IMR-90 (cell line): ENCODE data around the gene LGALS3. TPM values are rescaled to one million over a fixed set of nuclear protein-coding genes. Genes with fewer than 3 reads are reported as not detected.

ENCODE experiments used
- ATAC-seq: fragments of 200-7000 bp; cut with Tn5 transposase; 2 replicates; pipeline ENCODE4 v1.9.1; 2020; ENCODE audit warnings: low read depth, mild to moderate bottlenecking, moderate library complexity
- BruUV-seq: library from RNA; stranded (reverse); fragments of 400-500 nt; replicated peaks from 2 replicates; lab custom pipeline; 2021; lab: Mats Ljungman, UMichigan
- CTCF ChIA-PET: fragments of 300-600 bp; formaldehyde crosslinking; extraction: SDS; loops from one replicate; lab custom pipeline; 2021; ENCODE audit warnings: antibody characterized with exemption; lab: Yijun Ruan, JAX
- POLR2A ChIA-PET: fragments of 300-600 bp; sonication (Branson Sonifier 250); formaldehyde crosslinking; loops from one replicate; lab custom pipeline; 2022; ENCODE audit warnings: antibody characterized with exemption; ENCODE audit not compliant: unreplicated experiment; lab: Charles Lee
- DNase-seq: peaks from one replicate; pipeline ENCODE4 v3.0.0; 2013
- H2AFZ ChIP-seq: replicated peaks from 2 replicates; pipeline ENCODE3; 2013; ENCODE audit warnings: low read length, mild to moderate bottlenecking; ENCODE audit not compliant: poor library complexity
- H2AK5ac ChIP-seq: 2 replicates; pipeline ENCODE4 v1.6.1; 2013; ENCODE audit warnings: low read depth, low read length, inconsistent platforms
- H2AK9ac ChIP-seq: replicated peaks from 2 replicates; pipeline ENCODE3; 2013; ENCODE audit warnings: mild to moderate bottlenecking, low read depth, low read length, moderate library complexity; ENCODE audit not compliant: poor library complexity
- H2BK120ac ChIP-seq: 2 replicates; pipeline ENCODE4 v1.6.1; 2013; ENCODE audit warnings: low read depth, low read length, inconsistent platforms
- H2BK15ac ChIP-seq: 3 replicates; pipeline ENCODE4 v1.6.1; 2013; ENCODE audit warnings: low read depth, low read length, inconsistent platforms
- H2BK20ac ChIP-seq: 2 replicates; pipeline ENCODE4 v1.6.1; 2013; ENCODE audit warnings: low read depth, mild to moderate bottlenecking, inconsistent platforms, low read length, moderate library complexity
- H2BK5ac ChIP-seq: 2 replicates; pipeline ENCODE4 v1.6.1; 2013; ENCODE audit warnings: mild to moderate bottlenecking, low read depth, low read length, inconsistent platforms; ENCODE audit not compliant: poor library complexity, severe bottlenecking
- H3K14ac ChIP-seq: replicated peaks from 2 replicates; pipeline ENCODE4 v1.6.1; 2013; ENCODE audit warnings: low read depth, low read length, inconsistent platforms
- H3K18ac ChIP-seq: 2 replicates; pipeline ENCODE4 v1.6.1; 2013; ENCODE audit warnings: low read depth, low read length, control low read depth
- H3K23ac ChIP-seq: 2 replicates; pipeline ENCODE4 v1.6.1; 2013; ENCODE audit warnings: low read depth, low read length, inconsistent platforms
- H3K27ac ChIP-seq: 2 replicates; pipeline ENCODE4 v1.5.1; 2013; ENCODE audit warnings: mild to moderate bottlenecking, control low read depth, low read length; ENCODE audit not compliant: insufficient read depth
- H3K27me3 ChIP-seq: 2 replicates; pipeline ENCODE4 v1.6.1; 2013; ENCODE audit warnings: low read length; ENCODE audit not compliant: control insufficient read depth, insufficient read depth
- H3K36me3 ChIP-seq: 2 replicates; pipeline ENCODE4 v1.6.1; 2013; ENCODE audit warnings: low read length, mixed read lengths; ENCODE audit not compliant: control insufficient read depth, insufficient read depth
- H3K4ac ChIP-seq: 2 replicates; pipeline ENCODE4 v1.6.1; 2013; ENCODE audit warnings: low read depth, low read length, inconsistent platforms
- H3K4me1 ChIP-seq: 2 replicates; pipeline ENCODE4 v1.6.1; 2013; ENCODE audit warnings: low read length, mixed read lengths; ENCODE audit not compliant: control insufficient read depth, insufficient read depth
- H3K4me2 ChIP-seq: 2 replicates; pipeline ENCODE4 v1.6.1; 2013; ENCODE audit warnings: low read depth, mild to moderate bottlenecking, control low read depth, low read length, moderate library complexity
- H3K4me3 ChIP-seq: 2 replicates; pipeline ENCODE4 v1.5.1; 2013; ENCODE audit warnings: low read depth, mild to moderate bottlenecking, control low read depth, low read length, moderate library complexity; ENCODE audit not compliant: insufficient read depth
- H3K56ac ChIP-seq: 2 replicates; pipeline ENCODE4 v1.6.1; 2013; ENCODE audit warnings: low read length, inconsistent platforms; ENCODE audit not compliant: insufficient read depth; ENCODE audit errors: extremely low read depth
- H3K79me1 ChIP-seq, 2 experiments: 2 replicates each; pipeline ENCODE4 v1.6.1; 2013; ENCODE audit warnings: low read length in 2 of 2, inconsistent platforms in 1 of 2, low read depth in 1 of 2
- H3K9ac ChIP-seq: 2 replicates; pipeline ENCODE4 v1.6.1; 2013; ENCODE audit warnings: low read depth, low read length, control low read depth
- H3K9me1 ChIP-seq: 2 replicates; pipeline ENCODE4 v1.6.1; 2013; ENCODE audit warnings: low read length, inconsistent platforms; ENCODE audit not compliant: insufficient read depth
- H3K9me3 ChIP-seq: 2 replicates; pipeline ENCODE4 v1.6.1; 2013; ENCODE audit warnings: low read length; ENCODE audit not compliant: control insufficient read depth, insufficient read depth
- H4K20me1 ChIP-seq: 2 replicates; pipeline ENCODE4 v1.6.1; 2013; ENCODE audit warnings: low read length, inconsistent platforms; ENCODE audit not compliant: insufficient read depth
- H4K5ac ChIP-seq: 2 replicates; pipeline ENCODE4 v1.6.1; 2013; ENCODE audit warnings: mild to moderate bottlenecking, low read depth, low read length, control low read depth
- H4K8ac ChIP-seq, 2 experiments: 2 replicates each; pipeline ENCODE4 v1.6.1; 2013; ENCODE audit warnings: low read depth in 2 of 2, low read length in 2 of 2, control low read depth in 1 of 2, inconsistent platforms in 1 of 2
- H4K91ac ChIP-seq: 2 replicates; pipeline ENCODE4 v1.6.1; 2013; ENCODE audit warnings: low read depth, low read length, inconsistent platforms; ENCODE audit not compliant: insufficient read depth
- BHLHE40 ChIP-seq: fragments of 150-350 bp; IDR thresholded peaks from 2 replicates; pipeline ENCODE4 v1.6.1; 2016; ENCODE audit warnings: mild to moderate bottlenecking, low read depth, low read length
- CEBPB ChIP-seq: IDR thresholded peaks from 2 replicates; pipeline ENCODE4 v1.6.1; 2012; ENCODE audit warnings: low read depth, low read length, improper control_type of control experiment
- CHD1 ChIP-seq: IDR thresholded peaks from 2 replicates; pipeline ENCODE4 v1.6.1; 2012; ENCODE audit warnings: low read depth, low read length, improper control_type of control experiment
- FOS ChIP-seq: fragments of 150-350 bp; IDR thresholded peaks from 2 replicates; pipeline ENCODE4 v1.6.1; 2016; ENCODE audit warnings: low read depth, low read length
- MXI1 ChIP-seq: IDR thresholded peaks from 2 replicates; pipeline ENCODE4 v1.6.1; 2012; ENCODE audit warnings: low read depth, mild to moderate bottlenecking, low read length, moderate library complexity, borderline replicate concordance
- NFE2L2 ChIP-seq: fragments of 150-350 bp; IDR thresholded peaks from 2 replicates; pipeline ENCODE4 v1.6.1; 2016; ENCODE audit warnings: low read depth, mild to moderate bottlenecking, low read length
- POLR2A ChIP-seq: IDR thresholded peaks from 2 replicates; pipeline ENCODE4 v1.6.1; 2012; ENCODE audit warnings: mild to moderate bottlenecking, low read depth, low read length
- RCOR1 ChIP-seq: IDR thresholded peaks from 2 replicates; pipeline ENCODE4 v1.6.1; 2012; ENCODE audit warnings: mild to moderate bottlenecking, low read length, improper control_type of control experiment; ENCODE audit not compliant: insufficient replicate concordance
- RFX5 ChIP-seq: IDR thresholded peaks from 2 replicates; pipeline ENCODE4 v1.8.0; 2012; ENCODE audit warnings: low read depth, mild to moderate bottlenecking, low read length, moderate library complexity
- SMC3 ChIP-seq: fragments of 150-350 bp; IDR thresholded peaks from 2 replicates; pipeline ENCODE4 v1.6.1; 2016; ENCODE audit warnings: low read depth, mild to moderate bottlenecking, antibody characterized with exemption, low read length, moderate library complexity
- WGBS, 2 experiments: methylation state at CpG; one replicate each; pipeline versions ENCODE4 v1.1.5 to v1.1.7; 2013; ENCODE audit warnings: missing lambda C conversion rate in 2 of 2; ENCODE audit not compliant: insufficient read length in 1 of 2; ENCODE audit errors: extremely low coverage in 2 of 2; 5-methylcytosine and 5-hydroxymethylcytosine counted together
- dilution Hi-C: fragments of 300-500 bp; cut with HindIII; formaldehyde crosslinking; loops from one replicate; pipeline ENCODE4 v1.14.3; 2018; ENCODE audit warnings: low sequenced_read_pairs; ENCODE audit not compliant: unreplicated experiment
- in situ Hi-C: fragments of 300-500 bp; cut with MboI; formaldehyde crosslinking; loops from 3 replicates; pipeline ENCODE4 v1.14.3; 2019; ENCODE audit warnings: low sequenced_read_pairs, inconsistent platforms, mixed read lengths
- intact Hi-C: fragments of 100-400 bp; cut with micrococcal nuclease; formaldehyde crosslinking; loops from 2 replicates; pipeline ENCODE4 v1.10.0; 2022
- polyA plus RNA-seq, 3 experiments: library from polyadenylated mRNA; depleted of rRNA; stranded (reverse); fragments of >200 nt; gene quantifications; 2 replicates each; pipeline ENCODE4 v1.2.3, GENCODE V29; 2012; ENCODE audit warnings: low replicate concordance in 1 of 3
- total RNA-seq: library from RNA; depleted of rRNA; stranded (reverse); fragments of >200 nt; gene quantifications from 2 replicates; pipeline ENCODE4 v1.2.3, GENCODE V29; 2012
- TF ChIP-seq, protein P1 (sequence below): conservative IDR thresholded peaks from 2 replicates; pipeline ENCODE4 v1.5.1; 2012; ENCODE audit warnings: mild to moderate bottlenecking, low read depth, low read length, improper control_type of control experiment
- TF ChIP-seq, protein P2 (sequence below): fragments of 150-350 bp; IDR thresholded peaks from 2 replicates; pipeline ENCODE4 v1.6.1; 2016; ENCODE audit warnings: low read depth, mild to moderate bottlenecking, low read length, moderate library complexity, borderline replicate concordance
- TF ChIP-seq, protein P3 (sequence below): fragments of 150-350 bp; IDR thresholded peaks from 2 replicates; pipeline ENCODE4 v1.6.1; 2017; ENCODE audit warnings: mild to moderate bottlenecking, antibody characterized with exemption, low read length, low read depth

LGALS3 gene
- total and polyA plus RNA-seq, 2 of the 4 experiments (the other 2 are of a cell fraction): 84.4 to 171 TPM

DNA sequence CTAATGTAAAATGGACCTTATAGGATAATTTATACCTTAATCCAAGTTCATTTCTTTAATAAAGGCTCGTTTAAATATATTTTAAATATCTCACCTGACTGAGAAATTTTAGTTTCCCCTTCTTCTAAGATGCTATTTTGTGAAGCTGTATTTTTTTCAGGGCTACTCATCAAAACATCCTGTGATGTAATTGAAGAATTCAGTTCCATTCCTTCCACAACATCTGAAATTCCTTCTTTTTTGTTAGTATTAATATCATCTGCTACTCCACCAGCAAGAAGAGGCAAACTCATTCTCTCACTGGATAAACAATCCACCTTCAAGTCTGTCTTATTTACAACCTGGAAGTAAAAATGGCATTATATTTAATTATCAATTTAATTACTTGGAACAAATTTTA, 22.5 kb downstream of the LGALS3 start:
- H3K9me1 ChIP-seq: no peaks in the 10 kb centered on the region; the same call in 1 of the 2 replicates
- no peak overlapping the region for H2AFZ ChIP-seq
- intact Hi-C loops (loop anchor here (5.0 kb wide), 1 partner anchor 49 kb away; no protein-coding TSS in a partner anchor), in situ Hi-C loops (no loop called here), dilution Hi-C loops (no loop called here)
- WGBS, 2 experiments: no CpG with 5 or more reads among the region's 1 CpG
- peaks cover 9 to 27% of the 10 kb centered on the region in 2 experiments; a peak in 3 of 4 replicates for H3K79me1 ChIP-seq
- peaks cover 2% of the 10 kb centered on the region for H3K36me3 ChIP-seq
- H3K27me3 ChIP-seq: no peaks in the 10 kb centered on the region
- CTCF ChIA-PET: interaction anchor here (0.6 to 0.7 kb wide), 2 partner anchors 17 to 121 kb away, joined by 3 to 5 read pairs; no protein-coding TSS in a partner anchor
- no peak overlapping the region for H3K56ac ChIP-seq
- no peak overlapping the region for H3K23ac ChIP-seq
- H2BK5ac ChIP-seq: peak overlapping the region; percentile 95
- H3K9ac ChIP-seq: no peak overlapping the region
- no peak overlapping the region for H4K91ac ChIP-seq
- H3K4me2 ChIP-seq: peak overlapping the region; percentile 60; the same call in 1 of the 2 replicates
- POLR2A ChIA-PET: no interaction called here
- no peak for TF ChIP-seq NFE2L2
- no peak for TF ChIP-seq RCOR1
- TF ChIP-seq CEBPB: no peak
- no peak for TF ChIP-seq MXI1
- TF ChIP-seq, protein P1, sequence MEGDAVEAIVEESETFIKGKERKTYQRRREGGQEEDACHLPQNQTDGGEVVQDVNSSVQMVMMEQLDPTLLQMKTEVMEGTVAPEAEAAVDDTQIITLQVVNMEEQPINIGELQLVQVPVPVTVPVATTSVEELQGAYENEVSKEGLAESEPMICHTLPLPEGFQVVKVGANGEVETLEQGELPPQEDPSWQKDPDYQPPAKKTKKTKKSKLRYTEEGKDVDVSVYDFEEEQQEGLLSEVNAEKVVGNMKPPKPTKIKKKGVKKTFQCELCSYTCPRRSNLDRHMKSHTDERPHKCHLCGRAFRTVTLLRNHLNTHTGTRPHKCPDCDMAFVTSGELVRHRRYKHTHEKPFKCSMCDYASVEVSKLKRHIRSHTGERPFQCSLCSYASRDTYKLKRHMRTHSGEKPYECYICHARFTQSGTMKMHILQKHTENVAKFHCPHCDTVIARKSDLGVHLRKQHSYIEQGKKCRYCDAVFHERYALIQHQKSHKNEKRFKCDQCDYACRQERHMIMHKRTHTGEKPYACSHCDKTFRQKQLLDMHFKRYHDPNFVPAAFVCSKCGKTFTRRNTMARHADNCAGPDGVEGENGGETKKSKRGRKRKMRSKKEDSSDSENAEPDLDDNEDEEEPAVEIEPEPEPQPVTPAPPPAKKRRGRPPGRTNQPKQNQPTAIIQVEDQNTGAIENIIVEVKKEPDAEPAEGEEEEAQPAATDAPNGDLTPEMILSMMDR: no peak
- TF ChIP-seq RFX5: no peak
- TF ChIP-seq, protein P2, sequence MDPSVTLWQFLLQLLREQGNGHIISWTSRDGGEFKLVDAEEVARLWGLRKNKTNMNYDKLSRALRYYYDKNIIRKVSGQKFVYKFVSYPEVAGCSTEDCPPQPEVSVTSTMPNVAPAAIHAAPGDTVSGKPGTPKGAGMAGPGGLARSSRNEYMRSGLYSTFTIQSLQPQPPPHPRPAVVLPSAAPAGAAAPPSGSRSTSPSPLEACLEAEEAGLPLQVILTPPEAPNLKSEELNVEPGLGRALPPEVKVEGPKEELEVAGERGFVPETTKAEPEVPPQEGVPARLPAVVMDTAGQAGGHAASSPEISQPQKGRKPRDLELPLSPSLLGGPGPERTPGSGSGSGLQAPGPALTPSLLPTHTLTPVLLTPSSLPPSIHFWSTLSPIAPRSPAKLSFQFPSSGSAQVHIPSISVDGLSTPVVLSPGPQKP: no peak
- TF ChIP-seq SMC3: no peak
- TF ChIP-seq BHLHE40: no peak
- TF ChIP-seq, protein P3, sequence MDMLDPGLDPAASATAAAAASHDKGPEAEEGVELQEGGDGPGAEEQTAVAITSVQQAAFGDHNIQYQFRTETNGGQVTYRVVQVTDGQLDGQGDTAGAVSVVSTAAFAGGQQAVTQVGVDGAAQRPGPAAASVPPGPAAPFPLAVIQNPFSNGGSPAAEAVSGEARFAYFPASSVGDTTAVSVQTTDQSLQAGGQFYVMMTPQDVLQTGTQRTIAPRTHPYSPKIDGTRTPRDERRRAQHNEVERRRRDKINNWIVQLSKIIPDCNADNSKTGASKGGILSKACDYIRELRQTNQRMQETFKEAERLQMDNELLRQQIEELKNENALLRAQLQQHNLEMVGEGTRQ: no peak
- TF ChIP-seq CHD1: no peak
- TF ChIP-seq POLR2A: no peak
- no peak for TF ChIP-seq FOS
- no peaks in the 10 kb centered on the region for H3K9me3 ChIP-seq
- H2AK9ac ChIP-seq: no peak overlapping the region
- BruUV-seq: no TSS peak
- no peaks in the 10 kb centered on the region for H4K20me1 ChIP-seq
- peak; percentile 33 for ATAC-seq
- peak; percentile 52 for DNase-seq
- no peak overlapping the region for H3K4me3 ChIP-seq
- H4K5ac ChIP-seq: no peak overlapping the region
- no peak overlapping the region for H2AK5ac ChIP-seq
- H3K27ac ChIP-seq: no peak overlapping the region
- peak overlapping the region; percentile 20; the same call in 1 of the 2 replicates for H3K18ac ChIP-seq
- no peak overlapping the region; the same call in 1 of the 2 replicates for H3K4ac ChIP-seq
- no peak overlapping the region for H2BK15ac ChIP-seq
- peak overlapping the region; percentile 32; the same call in 1 of the 2 replicates for H2BK120ac ChIP-seq
- no peak overlapping the region; a peak in 1 of 4 replicates for H4K8ac ChIP-seq
- peaks cover 6% of the 10 kb centered on the region; the same call in 1 of the 2 replicates for H3K4me1 ChIP-seq
- no peak overlapping the region for H3K14ac ChIP-seq
- H2BK20ac ChIP-seq: no peak overlapping the region
